Stimulated activated CD8-positive, alpha-beta memory T cell treated with anti-CD3 and anti-CD28 coated beads, Interleukin-4, amount 100 ng/mL, for 4 hours (primary cell): Measurements from ENCODE around the gene MACROD2.

Experiments
- DNase-seq, 2 donors: peaks; one replicate each; pipeline ENCODE4 v3.0.0-alpha.2; 2020; ENCODE audit warnings: low read depth in 2 of 2, low spot score in 1 of 2

Gene MACROD2

DNA sequence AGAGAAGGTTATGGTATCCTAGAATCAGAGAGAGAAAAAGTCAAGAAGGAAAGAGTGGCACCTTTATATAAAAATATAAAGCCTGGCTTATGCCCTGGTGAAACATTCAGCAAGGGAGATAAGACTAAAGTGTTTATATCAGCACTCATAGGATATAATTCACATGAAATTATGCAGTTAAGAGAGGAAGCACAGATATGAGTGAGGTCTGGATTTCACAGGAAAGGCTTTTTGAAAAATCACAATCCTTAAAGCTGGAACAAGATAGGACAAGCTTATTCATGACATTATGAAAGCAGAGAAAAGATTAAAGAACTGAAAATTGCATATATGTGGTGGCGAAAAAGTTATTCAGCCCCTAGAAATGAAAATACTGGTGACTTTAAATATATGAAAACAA is 523.3 kb downstream of the MACROD2 start:
- no peak for DNase-seq

DNA sequence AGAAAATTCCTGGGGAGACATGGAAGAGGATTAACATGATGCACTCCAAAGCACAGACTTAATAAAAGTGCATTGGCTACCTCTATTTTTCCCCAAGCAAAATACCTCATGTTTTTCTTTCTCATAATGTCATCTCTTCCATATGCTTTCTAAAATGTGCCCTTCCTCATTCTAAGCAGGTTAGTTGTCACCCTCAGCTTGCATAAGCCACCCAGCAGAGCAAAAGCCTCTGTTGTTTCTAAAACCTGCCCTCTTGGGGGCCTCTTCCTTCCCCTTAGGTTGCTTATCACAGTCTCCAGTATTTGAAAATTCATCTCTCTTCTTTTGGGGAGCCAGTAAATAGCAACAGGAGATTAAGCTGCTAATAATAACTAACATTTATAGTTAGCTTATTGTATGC is 525.7 kb downstream of the MACROD2 start:
- DNase-seq: no peak

DNA sequence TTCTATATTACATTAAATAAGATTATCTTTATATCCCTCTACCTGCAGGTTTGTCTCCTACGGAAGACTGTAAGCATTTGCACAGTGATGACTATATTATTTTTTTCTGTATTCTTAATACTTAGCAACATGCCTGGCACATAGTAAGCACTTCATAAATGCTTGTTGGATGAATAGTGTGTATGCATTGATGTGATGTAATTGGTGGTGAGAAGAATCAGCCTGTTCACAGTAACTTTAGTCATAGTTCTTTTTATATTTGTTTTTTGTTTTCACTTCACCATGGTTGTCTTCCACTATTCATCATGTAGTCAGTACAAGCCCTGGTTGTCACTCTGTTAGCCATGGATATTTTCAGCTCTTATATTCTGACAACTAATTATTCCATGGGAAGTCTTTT is 526.1 kb downstream of the MACROD2 start:
- DNase-seq: no peak

- DNase-seq: no peak
These were observed 527.3 kb downstream of the MACROD2 start for GRCh38 chr20:14522595-14522994.

- no peak for DNase-seq
These were observed 527.8 kb downstream of the MACROD2 start for GRCh38 chr20:14523090-14523489.

DNA sequence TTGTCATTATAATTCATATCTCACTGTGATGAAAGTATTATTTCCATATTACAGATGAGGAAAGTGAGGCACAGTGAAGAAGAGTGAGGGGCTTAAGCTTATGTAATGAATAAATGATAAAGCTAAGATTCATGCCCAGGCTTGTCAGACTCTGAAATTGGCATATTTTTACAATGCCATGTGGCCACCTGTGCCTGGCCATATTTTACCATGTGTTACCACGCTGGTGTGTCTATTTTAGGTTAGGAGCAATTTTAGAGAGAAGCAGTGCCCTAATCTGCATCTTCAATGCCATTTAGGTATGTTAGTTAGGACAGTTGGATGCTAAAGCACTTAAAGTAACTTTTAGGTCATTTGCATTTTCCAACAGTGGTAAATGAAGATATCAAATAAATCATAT is 530.1 kb downstream of the MACROD2 start:
- DNase-seq: no peak

- no peak for DNase-seq
These were observed 531.6 kb downstream of the MACROD2 start for GRCh38 chr20:14526891-14527290.

DNA sequence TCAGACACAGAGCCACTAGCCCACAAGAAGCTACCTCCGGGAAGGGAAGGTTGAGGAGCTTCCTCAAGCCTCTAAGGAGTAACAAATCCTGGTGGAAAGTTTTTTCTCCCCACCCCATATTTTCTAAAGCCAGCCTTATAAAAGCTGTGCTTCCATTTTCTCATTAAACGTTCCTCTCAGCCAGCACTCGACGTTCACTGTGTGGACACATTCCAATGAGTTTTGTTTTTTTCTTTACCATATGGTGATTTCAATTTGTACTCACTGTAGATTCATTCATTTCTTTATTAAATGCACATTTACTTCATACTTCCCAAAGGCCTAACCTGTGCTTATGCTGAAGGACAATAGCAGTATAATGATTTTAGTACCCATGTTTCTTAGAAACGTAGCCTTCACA is 536.5 kb downstream of the MACROD2 start:
- no peak for DNase-seq

GRCh38 chr20:14536738-14537137 is 541.4 kb downstream of the MACROD2 start:
- DNase-seq: no peak

GRCh38 chr20:14538433-14538832 is 543.1 kb downstream of the MACROD2 start:
- no peak for DNase-seq

- DNase-seq: no peak
These were observed 547.7 kb downstream of the MACROD2 start for GRCh38 chr20:14543040-14543439.

GRCh38 chr20:14544688-14545087 is 549.4 kb downstream of the MACROD2 start:
- no peak for DNase-seq

DNA sequence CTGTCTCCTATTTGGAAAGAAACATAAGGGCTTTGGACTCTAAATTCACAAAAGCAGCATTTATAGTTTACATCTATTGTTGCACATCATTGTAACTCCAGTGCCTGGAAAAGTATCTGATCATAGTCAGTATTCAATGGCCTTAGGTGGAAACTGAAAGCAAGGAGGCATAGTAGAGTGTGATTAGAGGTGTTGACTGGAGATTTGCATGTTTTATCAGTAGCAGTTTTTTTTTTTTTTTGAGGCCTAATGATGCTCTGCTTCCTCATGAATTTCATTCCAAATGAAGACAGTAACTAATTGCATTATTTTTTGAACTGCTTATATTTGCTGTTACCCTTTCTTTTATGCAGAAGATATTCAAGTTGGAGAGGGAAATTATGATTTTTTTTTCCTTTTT is 555.3 kb downstream of the MACROD2 start:
- no peak for DNase-seq

- no peak for DNase-seq
These were observed 558.6 kb downstream of the MACROD2 start for GRCh38 chr20:14553774-14554534.

- DNase-seq: no peak
These were observed 560.4 kb downstream of the MACROD2 start for GRCh38 chr20:14555676-14556075.

DNA sequence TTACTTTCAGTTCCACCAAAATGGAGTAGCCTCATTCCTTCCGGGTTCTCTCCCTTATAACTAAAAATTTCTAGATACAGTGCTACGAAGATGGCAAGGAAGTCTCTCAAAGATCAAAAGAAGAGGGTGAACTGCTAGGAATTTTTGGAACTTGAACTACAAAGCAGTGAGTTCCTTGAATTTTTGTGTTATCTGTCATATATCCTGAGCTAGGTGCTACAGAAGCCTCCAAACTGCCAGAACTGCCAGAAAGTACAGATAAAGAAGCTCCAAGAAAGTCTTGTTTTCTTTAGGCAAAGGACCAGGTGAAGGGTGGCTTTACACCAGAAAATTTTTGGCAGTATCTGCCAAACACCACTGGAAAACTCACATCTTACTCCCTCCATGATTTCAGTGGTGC is 560.9 kb downstream of the MACROD2 start:
- no peak for DNase-seq

GRCh38 chr20:14559612-14560011 is 564.3 kb downstream of the MACROD2 start:
- no peak for DNase-seq

- DNase-seq: no peak
These were observed 566.5 kb downstream of the MACROD2 start for GRCh38 chr20:14561741-14562221.

- DNase-seq: no peak
These were observed 567.7 kb downstream of the MACROD2 start for GRCh38 chr20:14562981-14563380.

DNA sequence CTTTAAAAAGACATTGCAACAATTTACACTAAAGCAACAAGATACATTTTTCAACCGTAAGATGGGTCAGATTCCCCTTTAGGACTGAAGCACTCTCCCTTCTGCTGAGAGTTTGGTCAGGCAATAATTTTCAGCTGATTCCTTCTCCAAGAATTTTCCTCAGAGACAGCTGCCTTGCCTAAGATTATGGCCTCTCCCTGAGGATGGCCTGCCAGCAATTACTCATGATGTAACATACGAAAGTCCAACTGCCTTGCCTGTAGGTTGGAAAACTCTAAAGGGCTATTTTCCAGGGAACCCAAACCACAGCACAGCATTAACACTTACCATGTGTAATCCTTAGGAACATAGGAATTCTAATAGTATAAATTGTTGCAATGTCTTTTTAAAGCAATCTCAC is 571.2 kb downstream of the MACROD2 start:
- no peak for DNase-seq

- DNase-seq: no peak
These were observed 572.9 kb downstream of the MACROD2 start for GRCh38 chr20:14568225-14568624.

GRCh38 chr20:14568701-14569100 is 573.4 kb downstream of the MACROD2 start:
- no peak for DNase-seq

- DNase-seq: no peak
These were observed 574.3 kb downstream of the MACROD2 start for GRCh38 chr20:14569641-14570040.
